Muscle layer of colon (tissue), 2 donors: Measurements from ENCODE around the gene PMP22.
A peak's percentile ranks its signal among the peaks of the same experiment; 100 is the strongest.

Source experiments
- H3K27ac ChIP-seq: one replicate; pipeline ENCODE4 v1.7.0; 2013; ENCODE audit warnings: low read depth, mild to moderate bottlenecking, low read length, moderate library complexity
- H3K27me3 ChIP-seq, 2 donors: one replicate each; pipeline ENCODE4 v1.7.0; 2013; ENCODE audit warnings: low read length in 2 of 2, mild to moderate bottlenecking in 2 of 2; ENCODE audit not compliant: insufficient read depth in 2 of 2, control insufficient read depth in 1 of 2
- H3K36me3 ChIP-seq: one replicate; pipeline ENCODE4 v1.7.0; 2013; ENCODE audit warnings: mild to moderate bottlenecking, low read length; ENCODE audit not compliant: insufficient read depth
- H3K4me1 ChIP-seq: one replicate; pipeline ENCODE4 v1.7.0; 2013; ENCODE audit warnings: mild to moderate bottlenecking, low read length; ENCODE audit not compliant: insufficient read depth
- H3K4me3 ChIP-seq, 2 donors: one replicate each; pipeline ENCODE4 v1.7.0; 2013; ENCODE audit warnings: low read length in 2 of 2, low read depth in 1 of 2, mild to moderate bottlenecking in 1 of 2, moderate library complexity in 1 of 2
- H3K9ac ChIP-seq: one replicate; pipeline ENCODE4 v1.7.0; 2013; ENCODE audit warnings: low read length
- H3K9me3 ChIP-seq: one replicate; pipeline ENCODE4 v1.7.0; 2013; ENCODE audit warnings: mild to moderate bottlenecking, low read length
- donor health status: abdominal sarcoma.
- donor health status: Adenocarcinoma of cecum.

The PMP22 gene

DNA sequence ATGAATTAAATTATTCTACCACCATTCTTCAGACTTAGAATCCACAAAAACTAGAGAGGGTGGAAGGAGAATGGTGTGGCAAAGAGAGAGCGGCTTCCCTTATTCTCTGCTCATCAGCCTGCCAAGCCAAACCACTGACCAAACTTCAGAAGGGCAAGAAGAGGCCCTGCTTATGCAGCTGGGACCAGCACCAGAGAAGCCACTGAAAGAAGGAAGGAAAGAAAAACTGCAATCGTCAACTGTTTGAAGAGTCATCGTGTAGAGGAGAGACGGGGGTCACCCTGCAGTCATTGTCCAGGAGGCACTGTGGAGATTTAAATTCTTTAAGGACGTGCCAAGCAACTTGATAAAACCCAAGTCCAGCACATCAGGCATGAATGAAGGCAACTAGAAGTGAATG is 15.6 kb downstream of the PMP22 start:
- H3K9me3 ChIP-seq = no peaks in the 10 kb centered on the region
- no peaks in the 10 kb centered on the region for H3K27me3 ChIP-seq
- H3K36me3 ChIP-seq = peaks cover 66% of the 10 kb centered on the region
- H3K27ac ChIP-seq = no peak overlapping the region
- H3K4me1 ChIP-seq = peaks cover 85% of the 10 kb centered on the region
- no peak overlapping the region for H3K4me3 ChIP-seq
- H3K9ac ChIP-seq = no peak overlapping the region

DNA sequence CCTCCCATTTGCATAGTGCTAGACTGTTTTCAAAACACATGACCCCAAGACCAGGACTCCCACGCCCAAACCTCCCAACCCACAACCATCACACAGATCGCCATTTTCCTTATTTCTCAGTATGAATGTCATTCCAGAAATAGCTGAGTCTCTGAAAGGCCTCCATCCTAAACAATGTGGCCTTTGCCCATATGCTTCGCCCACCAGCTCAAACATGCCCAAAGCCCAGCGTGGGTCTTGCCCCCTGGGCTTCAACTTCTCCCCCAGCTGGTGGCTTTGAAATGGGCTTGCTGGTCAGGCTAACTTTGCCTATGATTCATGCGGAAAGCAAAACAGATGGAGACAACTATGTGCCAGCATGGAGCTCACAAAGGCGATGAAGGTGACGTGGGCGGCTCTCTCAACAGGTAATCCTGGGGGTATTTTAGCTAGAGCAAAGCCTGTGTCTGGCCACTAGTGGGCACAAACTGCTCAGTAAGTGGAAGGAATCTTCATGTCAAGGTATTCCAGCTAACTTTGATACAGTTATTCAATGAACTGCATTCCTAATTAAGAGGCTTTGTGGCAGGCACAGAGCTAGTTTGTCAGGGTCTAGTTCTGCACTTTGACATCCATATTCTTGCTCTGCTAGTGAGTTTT is 17.1 kb downstream of the PMP22 start:
- Histone ChIP-seq H3K27ac (no peak overlapping the region), H3K4me3 (no peak overlapping the region), H3K27me3 (no peaks in the 10 kb centered on the region), H3K36me3 (peaks cover 51% of the 10 kb centered on the region), H3K9ac (no peak overlapping the region), H3K9me3 (no peaks in the 10 kb centered on the region), H3K4me1 (peaks cover 73% of the 10 kb centered on the region)

DNA sequence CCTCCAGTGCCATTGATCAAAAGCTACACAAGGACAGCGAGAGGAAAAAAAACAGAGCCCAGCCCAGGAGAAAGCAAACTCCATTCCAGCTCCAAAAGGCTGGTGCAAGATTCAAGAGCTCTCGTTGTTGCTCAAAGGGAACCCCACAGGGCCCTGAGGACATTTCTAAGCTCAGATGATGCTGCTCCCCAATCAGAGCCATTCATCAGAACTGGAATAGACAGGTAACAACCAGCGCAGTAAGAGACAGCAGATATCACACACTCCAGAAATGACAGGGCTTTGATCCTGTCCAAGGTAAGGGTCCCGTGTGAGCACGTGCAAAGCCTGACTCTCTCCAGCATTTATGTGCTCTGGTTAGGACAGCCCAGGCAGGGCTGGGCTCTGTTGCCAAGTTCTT is 20.1 kb downstream of the PMP22 start:
- peaks cover 33% of the 10 kb centered on the region for H3K36me3 ChIP-seq
- H3K4me1 ChIP-seq = peaks cover 56% of the 10 kb centered on the region
- no peak overlapping the region for H3K9ac ChIP-seq
- H3K4me3 ChIP-seq = no peak overlapping the region
- H3K9me3 ChIP-seq = no peaks in the 10 kb centered on the region
- H3K27me3 ChIP-seq = no peaks in the 10 kb centered on the region
- no peak overlapping the region for H3K27ac ChIP-seq

DNA sequence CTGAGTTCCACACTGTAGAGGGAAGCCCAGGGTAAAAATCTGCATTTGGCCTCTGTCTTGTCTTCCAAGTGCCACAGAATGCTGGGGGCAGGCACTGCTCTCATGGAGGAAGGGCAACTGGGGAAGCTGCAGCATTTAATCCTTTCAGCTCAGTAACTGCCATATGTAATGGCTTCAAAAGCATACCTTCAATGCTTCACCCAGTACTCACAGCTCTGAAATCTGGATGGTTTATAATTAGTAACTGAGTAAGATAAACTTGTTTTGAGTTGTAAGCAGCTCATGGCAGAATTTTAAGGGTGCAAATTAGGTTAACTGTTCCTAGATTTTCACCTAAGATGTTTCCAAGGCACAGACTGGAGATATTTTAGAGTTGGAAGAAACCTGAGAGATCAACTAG is 24.5 kb downstream of the PMP22 start:
- Histone ChIP-seq H3K36me3 (peaks cover 58% of the 10 kb centered on the region), H3K4me1 (peaks cover 41% of the 10 kb centered on the region), H3K27ac (no peak overlapping the region), H3K27me3 (no peaks in the 10 kb centered on the region), H3K9ac (no peak overlapping the region), H3K4me3 (peak overlapping the region in 1 of 2 donors; percentile 8), H3K9me3 (no peaks in the 10 kb centered on the region)

DNA sequence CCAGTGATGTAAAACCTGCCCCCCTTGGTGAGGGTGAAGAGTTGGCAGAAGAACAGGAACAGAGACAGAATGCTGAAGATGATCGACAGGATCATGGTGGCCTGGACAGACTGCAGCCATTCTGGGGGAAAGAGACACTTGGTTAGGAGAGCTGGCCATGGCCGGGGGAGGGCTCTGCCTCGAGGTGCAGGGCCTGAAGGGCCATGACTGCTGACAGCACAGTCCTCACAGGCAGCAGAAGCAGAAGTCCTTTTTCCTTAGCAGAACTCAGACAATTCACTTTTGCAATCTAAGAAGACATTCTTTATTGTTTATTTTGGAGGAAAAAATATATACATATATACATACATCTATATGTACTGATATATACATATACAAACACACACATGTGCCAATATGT is 25.6 kb downstream of the PMP22 start:
- Histone ChIP-seq H3K27ac (no peak overlapping the region), H3K9ac (no peak overlapping the region), H3K27me3 (no peaks in the 10 kb centered on the region), H3K4me1 (peaks cover 34% of the 10 kb centered on the region), H3K4me3 (no peak overlapping the region), H3K9me3 (no peaks in the 10 kb centered on the region), H3K36me3 (peaks cover 61% of the 10 kb centered on the region)

DNA sequence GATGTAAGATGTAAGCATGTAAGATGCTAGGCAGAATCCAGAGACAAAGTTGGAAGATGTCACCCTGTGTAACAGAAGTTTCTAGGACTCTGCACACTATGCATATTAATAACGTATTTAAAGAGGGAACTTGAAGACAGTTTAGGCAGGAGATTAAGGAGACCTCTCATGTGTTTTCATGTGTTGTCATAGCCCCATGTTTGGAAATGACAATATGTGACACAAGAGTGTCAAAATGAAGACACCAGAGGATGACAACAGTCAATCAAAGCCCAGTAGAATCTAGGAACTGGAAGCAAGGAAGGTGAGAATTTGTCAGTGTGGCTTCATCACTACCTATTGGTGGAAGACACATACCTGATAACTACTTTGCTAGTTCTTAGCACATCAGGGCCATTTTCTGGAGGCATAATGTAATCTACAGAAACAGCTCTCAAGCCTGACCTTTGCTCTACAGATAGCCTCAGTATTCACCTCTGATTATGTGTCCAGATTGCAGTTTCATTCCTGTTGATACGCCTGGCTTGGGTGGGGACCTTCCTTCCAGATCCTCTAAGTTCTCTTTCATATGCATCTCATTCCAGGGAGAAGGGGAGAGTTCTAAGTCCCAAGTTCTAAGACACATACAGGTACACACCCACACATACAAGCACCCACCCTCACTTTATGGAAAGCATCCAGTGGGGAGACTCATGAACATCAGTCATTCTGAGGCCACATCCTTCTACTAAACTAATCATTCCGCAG is 26.3 kb downstream of the PMP22 start:
- H3K36me3 ChIP-seq = peaks cover 67% of the 10 kb centered on the region
- no peak overlapping the region for H3K9ac ChIP-seq
- no peaks in the 10 kb centered on the region for H3K9me3 ChIP-seq
- no peaks in the 10 kb centered on the region for H3K27me3 ChIP-seq
- no peak overlapping the region for H3K4me3 ChIP-seq
- no peak overlapping the region for H3K27ac ChIP-seq
- H3K4me1 ChIP-seq = peaks cover 38% of the 10 kb centered on the region

DNA sequence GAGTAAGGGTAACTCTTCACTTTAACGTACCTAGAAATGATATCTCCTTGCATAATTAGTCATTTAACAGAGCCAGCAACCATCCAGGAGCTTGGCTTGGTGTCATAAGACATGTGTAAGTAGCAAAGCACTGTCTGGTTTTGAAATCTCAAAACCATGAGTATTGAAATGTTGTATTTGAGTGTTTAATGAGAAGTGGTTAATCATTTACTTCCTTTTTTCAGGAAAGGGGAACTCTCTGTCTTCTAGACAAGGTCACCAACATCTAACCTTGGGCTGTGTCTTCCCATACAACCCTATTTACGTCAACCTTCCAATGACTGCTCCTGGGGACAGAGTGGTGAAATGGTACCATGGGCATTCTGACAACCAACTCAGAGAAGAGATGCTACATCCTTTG is 27.1 kb downstream of the PMP22 start:
- no peak overlapping the region for H3K4me3 ChIP-seq
- no peaks in the 10 kb centered on the region for H3K9me3 ChIP-seq
- H3K27me3 ChIP-seq = no peaks in the 10 kb centered on the region
- H3K9ac ChIP-seq = no peak overlapping the region
- peaks cover 45% of the 10 kb centered on the region for H3K4me1 ChIP-seq
- no peak overlapping the region for H3K27ac ChIP-seq
- peaks cover 74% of the 10 kb centered on the region for H3K36me3 ChIP-seq

DNA sequence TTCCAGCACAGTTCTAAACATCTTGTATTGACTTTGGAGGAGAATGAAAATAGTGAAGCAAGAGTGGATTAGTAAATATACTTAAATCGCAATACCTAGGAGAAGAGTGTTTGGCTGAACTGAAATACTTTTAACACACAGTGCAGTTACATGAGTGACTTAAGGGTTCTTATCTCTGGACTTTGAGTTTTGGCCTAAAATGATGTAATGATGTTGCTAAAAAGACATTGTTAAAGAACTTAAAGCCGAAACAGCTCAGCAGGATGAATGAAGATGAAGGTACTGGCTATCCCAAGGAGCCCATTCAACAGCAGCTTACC is 28.1 kb downstream of the PMP22 start:
- no peaks in the 10 kb centered on the region for H3K27me3 ChIP-seq
- H3K27ac ChIP-seq = no peak overlapping the region
- no peak overlapping the region for H3K4me3 ChIP-seq
- H3K9ac ChIP-seq = no peak overlapping the region
- H3K36me3 ChIP-seq = peaks cover 83% of the 10 kb centered on the region
- no peaks in the 10 kb centered on the region for H3K9me3 ChIP-seq
- peaks cover 55% of the 10 kb centered on the region for H3K4me1 ChIP-seq

DNA sequence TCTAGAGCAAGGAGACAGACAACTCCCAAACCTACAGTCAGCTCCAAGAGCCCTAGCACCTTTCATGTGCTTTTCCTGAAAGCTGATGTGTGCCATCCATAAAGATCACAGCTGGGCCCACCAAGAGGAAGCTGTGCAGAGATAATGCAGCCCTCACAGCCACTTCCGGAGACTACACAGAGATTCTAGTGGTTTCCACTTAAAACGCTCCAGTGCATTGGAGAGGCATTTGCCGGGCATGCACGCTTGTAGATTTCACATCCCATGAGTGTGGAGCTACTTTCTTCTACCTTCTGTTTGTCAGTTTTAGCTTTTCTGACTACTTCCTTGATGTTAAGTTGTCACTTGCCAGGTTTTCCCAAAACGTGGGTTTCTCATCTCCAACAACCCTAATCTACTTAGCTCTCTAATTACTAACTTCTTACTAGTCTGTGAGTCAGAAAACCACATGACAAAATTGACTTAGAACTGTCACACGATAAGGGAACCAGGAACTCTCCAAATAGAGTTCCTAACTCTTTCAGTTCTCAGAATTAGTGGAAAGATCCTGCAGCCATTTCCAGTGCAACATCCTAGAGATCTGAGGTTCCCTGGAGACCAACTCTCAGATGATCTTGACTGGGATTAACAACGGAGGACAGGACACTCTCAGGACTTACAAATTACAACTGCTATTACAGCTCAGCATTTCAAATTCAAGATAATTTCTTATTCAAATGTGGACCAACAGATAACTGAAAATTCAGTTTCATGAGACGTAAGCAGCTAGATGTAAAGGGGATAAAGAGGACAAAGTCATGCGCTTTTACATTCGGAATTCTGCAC is 28.6 kb downstream of the PMP22 start:
- H3K4me1 ChIP-seq = peaks cover 56% of the 10 kb centered on the region
- H3K4me3 ChIP-seq = no peak overlapping the region
- H3K9ac ChIP-seq = no peak overlapping the region
- H3K27ac ChIP-seq = no peak overlapping the region
- no peaks in the 10 kb centered on the region for H3K27me3 ChIP-seq
- H3K36me3 ChIP-seq = peaks cover 89% of the 10 kb centered on the region
- H3K9me3 ChIP-seq = no peaks in the 10 kb centered on the region

DNA sequence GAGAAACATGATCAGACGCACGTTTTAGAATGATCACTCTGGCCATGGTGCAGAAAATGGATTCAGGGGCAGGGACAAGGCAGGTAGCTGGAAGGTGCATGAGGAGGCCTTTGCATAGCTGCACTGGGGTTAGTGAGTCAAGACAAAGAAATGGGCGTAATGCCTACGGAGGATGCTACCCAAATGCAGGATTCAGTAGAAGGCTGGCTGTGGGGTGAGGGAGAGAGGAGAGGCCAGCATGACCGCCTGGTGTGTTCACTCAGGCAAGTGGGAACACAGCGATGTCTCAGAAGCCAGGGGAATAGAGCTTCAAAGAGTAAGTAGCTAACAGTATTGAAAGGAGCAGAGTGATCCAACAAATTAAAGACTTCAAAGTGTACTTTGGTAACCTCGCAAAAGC is 31.2 kb downstream of the PMP22 start:
- H3K4me1 ChIP-seq = peaks cover 40% of the 10 kb centered on the region
- no peak overlapping the region for H3K27ac ChIP-seq
- H3K27me3 ChIP-seq = no peaks in the 10 kb centered on the region
- no peak overlapping the region for H3K9ac ChIP-seq
- H3K36me3 ChIP-seq = peaks cover 95% of the 10 kb centered on the region
- no peaks in the 10 kb centered on the region for H3K9me3 ChIP-seq
- H3K4me3 ChIP-seq = no peak overlapping the region

DNA sequence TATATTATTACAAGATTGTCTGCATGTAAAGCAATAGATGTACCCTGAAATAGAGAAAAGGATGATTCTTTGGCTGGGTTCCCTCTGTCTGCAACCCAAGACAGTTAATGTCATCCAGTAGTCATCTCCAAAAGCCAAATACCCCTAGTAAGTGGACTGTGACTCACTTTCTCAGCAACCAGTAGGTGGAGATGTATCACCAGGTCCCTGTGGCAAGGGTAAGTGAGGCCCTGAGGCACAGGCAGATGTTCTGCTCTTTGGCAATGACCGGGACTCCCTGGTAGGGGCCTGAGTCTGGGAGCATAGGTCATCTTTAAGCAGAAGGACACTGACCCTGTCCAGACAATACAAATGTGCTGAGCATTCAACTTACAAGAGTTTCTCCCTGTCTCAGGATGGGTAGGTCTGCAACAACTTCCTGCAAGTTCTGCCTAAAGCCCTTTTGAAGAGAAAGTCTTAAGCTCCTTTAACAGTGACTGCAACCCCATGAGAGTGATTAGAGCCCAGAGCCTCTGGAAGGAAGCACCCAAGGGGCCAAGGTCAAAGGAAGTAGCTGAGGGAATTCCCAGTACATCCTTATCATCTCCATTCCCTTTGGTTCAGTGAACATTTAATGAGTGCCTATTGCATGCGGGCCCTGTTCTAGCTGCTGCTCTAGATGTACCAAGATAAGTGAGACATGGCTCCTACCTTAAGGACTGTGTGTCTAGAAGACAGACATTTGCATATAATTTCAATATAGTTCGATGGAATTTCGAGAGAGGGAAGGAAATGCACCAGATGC is 31.9 kb downstream of the PMP22 start:
- H3K4me3 ChIP-seq = no peak overlapping the region
- peaks cover 33% of the 10 kb centered on the region for H3K4me1 ChIP-seq
- H3K9me3 ChIP-seq = no peaks in the 10 kb centered on the region
- no peak overlapping the region for H3K27ac ChIP-seq
- no peak overlapping the region for H3K9ac ChIP-seq
- no peaks in the 10 kb centered on the region for H3K27me3 ChIP-seq
- peaks cover 95% of the 10 kb centered on the region for H3K36me3 ChIP-seq
